Loucy (cell line): ENCODE data around the gene CD6.

ENCODE experiments used
- H2AFZ ChIP-seq: fragments of 200-600 bp; sonication (generic); 2 replicates; pipeline ENCODE4 v1.6.0; 2016; ENCODE audit warnings: antibody characterized with exemption, mild to moderate bottlenecking, low read length, moderate library complexity
- H3F3A ChIP-seq: fragments of 200-600 bp; 2 replicates; pipeline ENCODE4 v1.6.0; 2016; ENCODE audit warnings: antibody characterized with exemption, low read depth, mild to moderate bottlenecking
- H3K27me3 ChIP-seq: fragments of 200-600 bp; sonication (generic); 2 replicates; pipeline ENCODE4 v1.6.1; 2014; ENCODE audit warnings: low read length, mild to moderate bottlenecking; ENCODE audit not compliant: insufficient read depth, poor library complexity, severe bottlenecking
- H3K36me3 ChIP-seq: fragments of 200-600 bp; sonication (generic); 2 replicates; pipeline ENCODE4 v1.6.1; 2016; ENCODE audit warnings: low read length; ENCODE audit not compliant: insufficient read depth
- H3K4me1 ChIP-seq: fragments of 200-600 bp; sonication (generic); 2 replicates; pipeline ENCODE4 v1.5.1; 2014; ENCODE audit warnings: low read length, mild to moderate bottlenecking; ENCODE audit not compliant: insufficient read depth, poor library complexity, severe bottlenecking
- H3K4me2 ChIP-seq: fragments of 200-600 bp; sonication (generic); 2 replicates; pipeline ENCODE4 v1.6.0; 2014; ENCODE audit warnings: antibody characterized with exemption, low read length, low read depth, mild to moderate bottlenecking; ENCODE audit not compliant: poor library complexity, severe bottlenecking
- H3K4me3 ChIP-seq: fragments of 200-600 bp; sonication (generic); 2 replicates; pipeline ENCODE4 v1.5.1; 2014; ENCODE audit warnings: low read length, mild to moderate bottlenecking, mixed read lengths; ENCODE audit not compliant: poor library complexity, severe bottlenecking
- H3K79me2 ChIP-seq: fragments of 200-600 bp; sonication (generic); 2 replicates; pipeline ENCODE4 v1.6.1; 2014; ENCODE audit warnings: low read length; ENCODE audit not compliant: insufficient read depth
- H3K9ac ChIP-seq: fragments of 200-600 bp; sonication (generic); 2 replicates; pipeline ENCODE4 v1.6.0; 2014; ENCODE audit warnings: mild to moderate bottlenecking, low read depth, low read length, moderate library complexity; ENCODE audit not compliant: poor library complexity, severe bottlenecking
- H3K9me2 ChIP-seq: fragments of 200-600 bp; sonication (generic); replicated peaks from 2 replicates; pipeline ENCODE4 v1.6.1; 2016; ENCODE audit warnings: low read depth, low read length, mixed read lengths
- H3K9me3 ChIP-seq: fragments of 200-600 bp; sonication (generic); 2 replicates; pipeline ENCODE4 v1.6.1; 2014; ENCODE audit warnings: mild to moderate bottlenecking, antibody characterized with exemption, low read length, low read depth; ENCODE audit not compliant: insufficient read depth
- H4K20me1 ChIP-seq: fragments of 200-600 bp; sonication (generic); 2 replicates; pipeline ENCODE4 v1.6.0; 2014; ENCODE audit warnings: antibody characterized with exemption, low read length, mild to moderate bottlenecking; ENCODE audit not compliant: insufficient read depth, poor library complexity, severe bottlenecking
- CTCF ChIP-seq: fragments of 200-600 bp; sonication (generic); conservative IDR thresholded peaks from 2 replicates; pipeline ENCODE4 v1.5.1; 2014; ENCODE audit warnings: mild to moderate bottlenecking, antibody characterized with exemption, low read length
- EZH2phosphoT487 ChIP-seq: fragments of 200-600 bp; IDR thresholded peaks from 2 replicates; pipeline ENCODE4 v1.6.1; 2018; ENCODE audit warnings: antibody characterized with exemption, mild to moderate bottlenecking, moderate library complexity, borderline replicate concordance

The CD6 gene

GRCh38 chr11:60985991-60986915 is 14.8 kb downstream of the CD6 start:
- no peak for TF ChIP-seq CTCF
- TF ChIP-seq EZH2phosphoT487: no peak
- Histone ChIP-seq H3K4me3 (no peak overlapping the region), H3K9me2 (no peaks in the 10 kb centered on the region), H3K27me3 (no peaks in the 10 kb centered on the region), H3K9me3 (no peaks in the 10 kb centered on the region), H3K4me1 (no peaks in the 10 kb centered on the region), H3K9ac (no peak overlapping the region), H3K4me2 (no peak overlapping the region), H3F3A (no peaks in the 10 kb centered on the region), H2AFZ (no peak overlapping the region), H3K79me2 (no peaks in the 10 kb centered on the region), H4K20me1 (no peaks in the 10 kb centered on the region), H3K36me3 (0 out of 2 replicates have a peak, but pooled peaks cover 3% of the 10 kb centered on the region)

GRCh38 chr11:60987577-60988277 is 16.2 kb downstream of the CD6 start:
- Histone ChIP-seq H3K79me2 (no peaks in the 10 kb centered on the region), H3K4me2 (no peak overlapping the region), H3K4me1 (no peaks in the 10 kb centered on the region), H3K9ac (no peak overlapping the region), H3K9me2 (no peaks in the 10 kb centered on the region), H3K27me3 (no peaks in the 10 kb centered on the region), H3K36me3 (0 out of 2 replicates have a peak, but pooled peaks cover 3% of the 10 kb centered on the region), H2AFZ (no peak overlapping the region), H3F3A (no peaks in the 10 kb centered on the region), H4K20me1 (no peaks in the 10 kb centered on the region), H3K9me3 (no peaks in the 10 kb centered on the region), H3K4me3 (no peak overlapping the region)
- TF ChIP-seq EZH2phosphoT487 (no peak), CTCF (no peak)

DNA sequence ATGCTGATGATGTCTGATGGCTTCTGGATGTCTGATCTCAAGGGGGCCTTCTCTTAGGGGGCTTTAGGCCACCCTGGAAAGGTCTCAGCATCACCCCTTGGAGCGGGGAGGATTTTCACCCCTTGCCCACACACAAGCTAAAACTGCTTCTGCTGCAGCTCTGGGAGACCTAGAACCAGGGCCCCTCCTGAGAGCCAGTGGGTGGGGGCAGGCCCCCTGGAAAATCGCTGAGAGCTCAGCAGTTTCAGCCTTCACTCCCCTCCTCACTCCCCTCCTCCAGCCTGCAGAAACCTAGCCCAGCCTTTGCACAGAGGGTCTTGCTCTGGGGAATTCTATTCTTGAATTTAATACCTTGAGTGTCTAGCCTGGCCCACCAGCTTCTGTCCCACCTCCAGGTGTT is 17.2 kb downstream of the CD6 start:
- Histone ChIP-seq H3K79me2 (no peaks in the 10 kb centered on the region), H4K20me1 (no peaks in the 10 kb centered on the region), H3K4me3 (no peak overlapping the region), H3K4me2 (no peak overlapping the region), H3K36me3 (0 out of 2 replicates have a peak, but pooled peaks cover 3% of the 10 kb centered on the region), H3K27me3 (no peaks in the 10 kb centered on the region), H3K9me2 (no peaks in the 10 kb centered on the region), H2AFZ (no peak overlapping the region), H3K4me1 (no peaks in the 10 kb centered on the region), H3F3A (no peaks in the 10 kb centered on the region), H3K9ac (no peak overlapping the region), H3K9me3 (no peaks in the 10 kb centered on the region)
- TF ChIP-seq EZH2phosphoT487: no peak
- TF ChIP-seq CTCF: no peak
